Measurements from ENCODE around the gene DELE1.

DELE1 gene

DNA sequence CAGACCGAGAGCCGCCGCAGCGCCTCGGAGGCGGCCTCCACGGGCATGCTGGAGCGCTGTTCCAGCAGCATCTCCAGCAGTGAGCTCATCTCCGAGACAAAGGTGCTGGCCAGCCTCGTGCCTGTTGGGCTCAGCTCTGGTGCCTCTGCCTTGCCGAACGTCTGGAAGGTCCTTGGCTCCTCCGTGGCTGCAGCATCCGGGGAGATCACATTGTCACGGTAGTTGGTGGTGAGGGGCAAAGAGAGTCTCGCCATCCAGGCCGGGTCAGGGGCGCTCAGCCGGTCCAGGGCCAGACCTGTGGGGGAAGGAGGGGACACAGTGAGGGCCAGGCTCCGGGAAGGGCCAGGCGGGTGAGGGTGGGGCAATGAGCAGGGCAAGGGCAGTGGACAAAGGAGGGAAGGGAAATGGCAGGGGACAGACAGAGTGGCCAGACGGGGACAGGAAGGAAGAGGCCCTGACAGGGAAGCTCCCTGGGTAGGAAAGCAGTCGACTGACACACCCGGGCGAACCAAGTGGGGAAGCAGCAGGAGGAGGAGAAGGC, 21.9 kb downstream of the DELE1 start:
- TF ChIP-seq SIN3A (IDR thresholded peaks at IDR 0.05; ENCODE audit: borderline replicate concordance, insufficient read depth, low read length): no peak
- TF ChIP-seq FOXP2 (optimal IDR thresholded peaks at IDR 0.05; ENCODE audit: borderline replicate concordance, extremely low read depth, extremely low read length, insufficient read depth): no peak

DNA sequence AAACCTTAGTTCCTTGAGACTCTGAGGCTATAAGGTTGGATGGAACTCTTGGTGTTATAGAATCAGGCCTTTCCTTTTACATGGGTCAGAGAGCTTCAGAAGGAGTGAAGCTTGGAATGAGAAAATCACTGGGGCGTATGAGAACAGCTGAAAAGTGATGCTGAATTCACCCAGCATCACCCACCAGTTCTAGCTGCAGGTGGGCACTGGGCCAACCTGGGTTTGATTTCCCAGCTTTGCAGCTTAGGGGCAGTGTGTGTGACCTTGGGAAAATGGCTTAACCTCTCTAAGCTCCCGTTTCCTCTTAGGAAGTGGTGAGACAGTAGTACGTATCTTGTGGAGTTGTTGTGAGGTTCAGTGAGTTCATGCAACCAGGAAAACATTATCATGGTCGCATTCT, 23.6 kb downstream of the DELE1 start:
- TF ChIP-seq POLR2AphosphoS5 (IDR thresholded peaks at IDR 0.05; ENCODE audit: low read depth, low read length): no peak
- TF ChIP-seq, protein P1, sequence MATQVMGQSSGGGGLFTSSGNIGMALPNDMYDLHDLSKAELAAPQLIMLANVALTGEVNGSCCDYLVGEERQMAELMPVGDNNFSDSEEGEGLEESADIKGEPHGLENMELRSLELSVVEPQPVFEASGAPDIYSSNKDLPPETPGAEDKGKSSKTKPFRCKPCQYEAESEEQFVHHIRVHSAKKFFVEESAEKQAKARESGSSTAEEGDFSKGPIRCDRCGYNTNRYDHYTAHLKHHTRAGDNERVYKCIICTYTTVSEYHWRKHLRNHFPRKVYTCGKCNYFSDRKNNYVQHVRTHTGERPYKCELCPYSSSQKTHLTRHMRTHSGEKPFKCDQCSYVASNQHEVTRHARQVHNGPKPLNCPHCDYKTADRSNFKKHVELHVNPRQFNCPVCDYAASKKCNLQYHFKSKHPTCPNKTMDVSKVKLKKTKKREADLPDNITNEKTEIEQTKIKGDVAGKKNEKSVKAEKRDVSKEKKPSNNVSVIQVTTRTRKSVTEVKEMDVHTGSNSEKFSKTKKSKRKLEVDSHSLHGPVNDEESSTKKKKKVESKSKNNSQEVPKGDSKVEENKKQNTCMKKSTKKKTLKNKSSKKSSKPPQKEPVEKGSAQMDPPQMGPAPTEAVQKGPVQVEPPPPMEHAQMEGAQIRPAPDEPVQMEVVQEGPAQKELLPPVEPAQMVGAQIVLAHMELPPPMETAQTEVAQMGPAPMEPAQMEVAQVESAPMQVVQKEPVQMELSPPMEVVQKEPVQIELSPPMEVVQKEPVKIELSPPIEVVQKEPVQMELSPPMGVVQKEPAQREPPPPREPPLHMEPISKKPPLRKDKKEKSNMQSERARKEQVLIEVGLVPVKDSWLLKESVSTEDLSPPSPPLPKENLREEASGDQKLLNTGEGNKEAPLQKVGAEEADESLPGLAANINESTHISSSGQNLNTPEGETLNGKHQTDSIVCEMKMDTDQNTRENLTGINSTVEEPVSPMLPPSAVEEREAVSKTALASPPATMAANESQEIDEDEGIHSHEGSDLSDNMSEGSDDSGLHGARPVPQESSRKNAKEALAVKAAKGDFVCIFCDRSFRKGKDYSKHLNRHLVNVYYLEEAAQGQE (IDR thresholded peaks at IDR 0.05; ENCODE audit: insufficient read depth in 1 of 2, low read depth in 2 of 2, low read length in 2 of 2): no peak
- TF ChIP-seq TAF1 (IDR thresholded peaks at IDR 0.05; ENCODE audit: borderline replicate concordance, insufficient read depth, low read length): no peak
- no peak for TF ChIP-seq FOXP2 (optimal IDR thresholded peaks at IDR 0.05; ENCODE audit: borderline replicate concordance, extremely low read depth, extremely low read length, insufficient read depth)
- TF ChIP-seq SIN3A (IDR thresholded peaks at IDR 0.05; ENCODE audit: borderline replicate concordance, insufficient read depth, low read length): no peak

DNA sequence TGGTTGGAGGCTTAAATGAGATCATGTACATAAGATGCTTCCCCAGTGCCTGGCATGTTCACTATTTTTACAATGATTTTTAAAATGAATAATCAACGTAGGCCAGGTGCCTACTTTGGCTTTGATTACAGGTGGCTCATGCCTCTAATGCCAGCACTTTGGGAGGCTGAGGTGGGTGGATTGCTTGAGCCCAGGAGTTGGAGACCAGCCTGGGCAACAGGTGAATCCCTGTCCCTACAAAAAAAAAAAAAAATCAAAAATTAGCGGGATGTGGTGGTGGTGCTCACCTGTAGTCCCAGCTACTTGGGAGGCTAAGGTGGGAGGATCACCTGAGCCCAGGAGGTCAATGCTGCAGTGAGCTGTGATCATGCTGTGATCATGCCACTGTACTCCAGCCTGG, 25.1 kb downstream of the DELE1 start:
- TF ChIP-seq SIN3A (IDR thresholded peaks at IDR 0.05; ENCODE audit: borderline replicate concordance, insufficient read depth, low read length): no peak
- TF ChIP-seq, protein P1 (IDR thresholded peaks at IDR 0.05; ENCODE audit: insufficient read depth in 1 of 2, low read depth in 2 of 2, low read length in 2 of 2): no peak
- no peak for TF ChIP-seq POLR2AphosphoS5 (IDR thresholded peaks at IDR 0.05; ENCODE audit: low read depth, low read length)
- no peak for TF ChIP-seq FOXP2 (optimal IDR thresholded peaks at IDR 0.05; ENCODE audit: borderline replicate concordance, extremely low read depth, extremely low read length, insufficient read depth)
- no peak for TF ChIP-seq TAF1 (IDR thresholded peaks at IDR 0.05; ENCODE audit: borderline replicate concordance, insufficient read depth, low read length)

DNA sequence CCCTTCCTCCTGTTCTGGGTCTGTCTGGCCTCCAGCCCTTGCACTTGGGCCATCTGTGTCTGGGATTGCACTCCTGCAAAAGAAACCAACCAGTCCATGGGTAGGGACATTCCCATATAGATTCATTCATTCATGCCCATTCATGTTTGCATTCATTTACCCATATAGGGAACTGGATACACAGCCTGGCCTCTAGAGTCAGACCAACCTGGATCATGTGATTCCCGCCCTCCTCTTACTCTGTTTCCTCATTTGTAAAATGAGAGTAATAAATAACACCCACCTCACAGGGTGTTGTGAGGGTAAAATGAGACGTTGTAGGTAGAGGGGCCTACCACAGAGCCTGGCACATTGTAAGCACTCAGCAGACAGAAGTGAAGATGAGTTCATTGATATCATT, 25.8 kb downstream of the DELE1 start:
- no peak for TF ChIP-seq FOXP2 (optimal IDR thresholded peaks at IDR 0.05; ENCODE audit: borderline replicate concordance, extremely low read depth, extremely low read length, insufficient read depth)
- TF ChIP-seq POLR2AphosphoS5 (IDR thresholded peaks at IDR 0.05; ENCODE audit: low read depth, low read length): no peak
- TF ChIP-seq, protein P1 (IDR thresholded peaks at IDR 0.05; ENCODE audit: insufficient read depth in 1 of 2, low read depth in 2 of 2, low read length in 2 of 2): no peak

DNA sequence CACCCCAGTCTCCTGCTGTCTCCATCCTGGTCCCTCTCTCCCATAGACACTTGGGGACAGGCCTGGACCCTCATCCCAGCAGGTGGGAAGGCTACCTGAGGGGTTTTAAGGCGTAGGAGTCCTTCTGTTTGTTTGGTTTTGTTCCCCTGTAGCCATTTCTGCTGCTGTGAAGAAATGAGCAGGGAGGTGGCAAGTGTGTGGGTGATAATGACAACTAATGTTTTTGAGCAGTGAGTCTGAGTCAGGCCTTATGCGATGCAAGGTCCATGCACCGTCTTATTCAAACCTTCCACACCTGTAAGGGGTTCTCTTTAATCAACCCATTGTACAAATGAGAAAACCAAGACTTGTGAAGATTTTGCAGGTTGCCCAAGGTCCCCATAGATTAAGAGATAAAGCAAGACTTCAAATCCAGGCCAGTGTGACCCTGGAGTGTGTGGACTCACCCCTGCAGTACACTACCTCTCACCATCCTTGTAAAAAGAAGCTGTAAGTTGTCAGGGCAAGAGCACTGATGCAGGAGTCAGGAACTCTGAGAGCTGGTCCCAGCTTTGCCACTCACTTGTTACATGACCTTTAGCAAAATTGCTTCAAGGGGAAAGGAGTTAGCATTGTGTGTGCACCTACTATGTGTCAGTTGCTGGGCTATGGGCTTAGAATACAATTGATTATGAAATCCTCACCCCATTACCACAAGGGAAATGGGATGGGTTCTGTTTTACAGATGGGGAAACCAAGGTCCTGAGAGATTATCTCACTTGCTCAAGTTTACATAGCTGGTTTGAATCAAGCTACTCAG, 26.7 kb downstream of the DELE1 start:
- TF ChIP-seq, protein P1 (IDR thresholded peaks at IDR 0.05; ENCODE audit: insufficient read depth in 1 of 2, low read depth in 2 of 2, low read length in 2 of 2): no peak
- TF ChIP-seq POLR2AphosphoS5 (IDR thresholded peaks at IDR 0.05; ENCODE audit: low read depth, low read length) (no peak), TAF1 (IDR thresholded peaks at IDR 0.05; ENCODE audit: borderline replicate concordance, insufficient read depth, low read length) (no peak), FOXP2 (optimal IDR thresholded peaks at IDR 0.05; ENCODE audit: borderline replicate concordance, extremely low read depth, extremely low read length, insufficient read depth) (no peak), SIN3A (IDR thresholded peaks at IDR 0.05; ENCODE audit: borderline replicate concordance, insufficient read depth, low read length) (no peak)

All from PFSK-1 (cell line).